Transverse colon (tissue), 4 donors: Measurements from ENCODE around the gene CIC.

Experiments
- EP300 ChIP-seq: sonication (generic); formaldehyde crosslinking; IDR thresholded peaks from one replicate; pipeline ENCODE4 v1.6.1; 2017; ENCODE audit warnings: antibody characterized with exemption, low read depth
- POLR2A ChIP-seq: fragments of 450-650 bp; IDR thresholded peaks from one replicate; pipeline ENCODE4 v1.6.1; 2016; ENCODE audit warnings: antibody characterized with exemption, mild to moderate bottlenecking, moderate library complexity
- POLR2AphosphoS5 ChIP-seq, 3 donors: sonication (generic); formaldehyde crosslinking; IDR thresholded peaks; one replicate each; pipeline ENCODE4 v1.6.1; 2016; ENCODE audit warnings: antibody characterized with exemption in 3 of 3
- TF ChIP-seq, protein P1 (sequence below), 5 experiments: fragments of 200-600 bp in 3 of 5; fragments of 450-650 bp in 2 of 5; sonication (generic) in 3 of 5; IDR thresholded peaks; 1 replicate in 2 of 5; 2 replicates in 3 of 5; pipeline ENCODE4 v1.5.1; 2016 to 2017; ENCODE audit warnings: antibody characterized with exemption in 5 of 5, inconsistent platforms in 3 of 5, mild to moderate bottlenecking in 2 of 5, moderate library complexity in 1 of 5

DNA sequence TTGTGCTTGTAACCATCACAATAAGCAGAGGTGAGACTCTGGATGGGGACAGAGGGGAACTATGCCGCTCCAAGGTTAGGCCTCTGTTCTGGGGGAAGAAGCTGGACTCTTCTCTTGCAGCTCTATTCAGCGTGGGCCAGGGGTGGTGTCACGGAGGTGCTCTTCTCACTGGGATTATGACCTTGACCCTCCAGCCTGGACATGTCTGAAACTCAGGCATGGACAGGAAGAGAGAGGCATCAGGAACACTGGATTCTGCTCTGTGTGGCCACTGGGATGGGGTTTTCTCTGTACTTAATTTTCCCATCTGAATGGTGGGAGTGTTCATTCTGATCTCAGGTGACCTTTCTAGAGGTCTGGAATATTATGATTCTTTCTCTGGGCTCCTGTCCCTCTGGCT is 64.0 kb downstream of the CIC start:
- TF ChIP-seq, protein P1, sequence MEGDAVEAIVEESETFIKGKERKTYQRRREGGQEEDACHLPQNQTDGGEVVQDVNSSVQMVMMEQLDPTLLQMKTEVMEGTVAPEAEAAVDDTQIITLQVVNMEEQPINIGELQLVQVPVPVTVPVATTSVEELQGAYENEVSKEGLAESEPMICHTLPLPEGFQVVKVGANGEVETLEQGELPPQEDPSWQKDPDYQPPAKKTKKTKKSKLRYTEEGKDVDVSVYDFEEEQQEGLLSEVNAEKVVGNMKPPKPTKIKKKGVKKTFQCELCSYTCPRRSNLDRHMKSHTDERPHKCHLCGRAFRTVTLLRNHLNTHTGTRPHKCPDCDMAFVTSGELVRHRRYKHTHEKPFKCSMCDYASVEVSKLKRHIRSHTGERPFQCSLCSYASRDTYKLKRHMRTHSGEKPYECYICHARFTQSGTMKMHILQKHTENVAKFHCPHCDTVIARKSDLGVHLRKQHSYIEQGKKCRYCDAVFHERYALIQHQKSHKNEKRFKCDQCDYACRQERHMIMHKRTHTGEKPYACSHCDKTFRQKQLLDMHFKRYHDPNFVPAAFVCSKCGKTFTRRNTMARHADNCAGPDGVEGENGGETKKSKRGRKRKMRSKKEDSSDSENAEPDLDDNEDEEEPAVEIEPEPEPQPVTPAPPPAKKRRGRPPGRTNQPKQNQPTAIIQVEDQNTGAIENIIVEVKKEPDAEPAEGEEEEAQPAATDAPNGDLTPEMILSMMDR (IDR thresholded peaks at IDR 0.05), result no peak
- no peak for TF ChIP-seq EP300
- no peak for TF ChIP-seq POLR2A
- no peak for TF ChIP-seq POLR2AphosphoS5 (IDR thresholded peaks at IDR 0.05)
